Islet of Langerhans (tissue), 1 donor: ENCODE measurements around the gene PNPLA7.
"Not testable (repeated sequence)": the region's sequence is repeated elsewhere in the genome, so short reads cannot be mapped to it uniquely, and the experiment has no call there.

Experiments
- FAIRE-seq: peaks from one replicate; lab custom pipeline; 2011; peaks lifted over from hg19 to GRCh38; lab: Jason Lieb, UNC

PNPLA7 gene

GRCh38 chr9:137459601-137460362, 90.4 kb downstream of the PNPLA7 start:
- FAIRE-seq = no peak

GRCh38 chr9:137459152-137459600, 91.0 kb downstream of the PNPLA7 start, which contains the start of gene NSMF:
TSS of gene NSMF (minus strand) at chr9:137459334. CDS start at chr9:137459102, 232 bp downstream.
- FAIRE-seq = no peak

- FAIRE-seq = no peak
These were observed 91.7 kb downstream of the PNPLA7 start for GRCh38 chr9:137458194-137459151.

GRCh38 chr9:137457406-137458193, 92.6 kb downstream of the PNPLA7 start:
- no peak for FAIRE-seq

GRCh38 chr9:137456864-137457405, 93.3 kb downstream of the PNPLA7 start:
- FAIRE-seq = no peak

DNA sequence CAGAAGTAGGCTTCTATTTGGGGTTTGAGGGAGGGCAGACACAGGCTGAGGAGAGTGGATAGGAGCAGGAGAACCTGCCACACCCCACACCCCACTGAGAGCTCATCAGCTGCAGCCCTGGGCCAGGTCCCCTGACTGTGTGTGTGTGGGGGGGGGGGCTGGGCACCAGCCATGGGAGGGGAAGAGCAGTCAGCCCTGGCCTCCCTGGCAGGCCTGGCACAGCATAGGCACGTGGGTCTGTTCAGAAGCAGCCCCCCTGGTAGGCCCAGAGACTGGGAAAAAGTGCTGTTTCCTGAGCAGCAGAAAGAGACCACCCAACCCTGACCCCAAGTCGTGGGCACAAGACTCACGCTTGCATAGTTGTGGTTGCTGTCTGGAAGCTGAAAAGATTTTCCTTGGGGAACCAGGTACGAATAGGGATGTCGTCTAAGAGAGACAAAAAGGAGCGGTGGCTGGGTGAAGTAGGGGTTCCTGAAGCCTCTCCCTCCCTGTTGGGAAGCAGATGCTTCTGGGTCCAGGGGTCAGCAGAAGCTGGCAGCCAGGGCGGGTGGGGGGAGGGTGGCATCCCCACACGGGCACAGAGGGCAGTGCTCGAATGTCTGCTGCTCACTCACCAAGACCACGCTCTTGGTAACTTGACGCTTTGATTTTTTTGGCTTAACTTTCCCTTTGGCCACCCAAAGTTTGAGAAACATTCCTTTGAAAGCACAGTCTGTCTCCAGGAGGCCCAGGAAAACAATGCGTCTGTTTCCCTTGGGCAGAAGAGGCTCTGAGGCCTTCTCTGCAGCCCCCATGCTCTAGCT, 93.9 kb downstream of the PNPLA7 start:
- no peak for FAIRE-seq

- FAIRE-seq = no peak
These were observed 94.7 kb downstream of the PNPLA7 start for GRCh38 chr9:137455359-137455991.

GRCh38 chr9:137454597-137455358, 95.4 kb downstream of the PNPLA7 start:
- no peak for FAIRE-seq

DNA sequence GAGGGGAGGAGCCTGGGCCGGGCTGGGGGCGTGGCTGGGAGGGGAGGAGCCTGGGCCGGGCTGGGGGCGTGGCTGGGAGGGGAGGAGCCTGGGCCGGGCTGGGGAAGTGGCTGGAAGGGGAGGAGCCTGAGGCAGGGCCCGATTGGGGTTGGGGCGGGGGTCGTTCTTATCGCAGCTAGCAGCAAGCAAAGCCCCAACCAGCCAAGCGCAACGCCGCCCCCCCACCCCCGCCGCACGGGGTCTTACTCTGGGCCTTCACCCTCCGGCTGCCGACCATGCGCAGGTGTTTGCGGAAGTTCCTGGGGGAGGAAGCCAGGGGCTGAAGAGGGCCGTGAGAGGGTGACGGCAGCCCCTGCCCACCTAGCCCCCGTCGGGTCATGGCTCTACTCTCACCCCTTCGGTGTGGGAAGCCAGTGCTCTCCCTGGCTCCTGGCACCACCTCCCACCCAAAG, 96.0 kb downstream of the PNPLA7 start:
- FAIRE-seq = no peak

DNA sequence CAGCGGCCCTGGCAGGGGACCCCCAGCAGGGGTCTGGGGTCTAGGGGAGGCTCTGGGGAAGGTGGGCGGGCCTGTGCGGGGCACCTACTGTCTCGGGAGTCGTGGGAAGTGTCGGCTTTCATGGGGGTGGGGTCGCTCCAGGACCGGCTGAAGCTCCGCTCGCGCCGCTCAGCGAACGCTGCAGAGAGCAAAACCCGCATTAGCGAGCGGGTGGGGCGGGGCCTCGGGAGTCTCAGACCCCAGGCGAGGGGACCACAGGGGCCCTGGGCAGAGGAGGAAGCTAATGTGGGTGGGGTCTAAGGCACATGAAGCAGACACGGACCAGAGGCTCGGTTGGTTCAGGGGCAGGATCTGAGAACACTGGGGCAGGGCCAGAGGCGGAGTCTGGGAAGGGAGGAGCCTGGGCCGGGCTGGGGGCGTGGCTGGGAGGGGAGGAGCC, 96.5 kb downstream of the PNPLA7 start:
- no peak for FAIRE-seq

DNA sequence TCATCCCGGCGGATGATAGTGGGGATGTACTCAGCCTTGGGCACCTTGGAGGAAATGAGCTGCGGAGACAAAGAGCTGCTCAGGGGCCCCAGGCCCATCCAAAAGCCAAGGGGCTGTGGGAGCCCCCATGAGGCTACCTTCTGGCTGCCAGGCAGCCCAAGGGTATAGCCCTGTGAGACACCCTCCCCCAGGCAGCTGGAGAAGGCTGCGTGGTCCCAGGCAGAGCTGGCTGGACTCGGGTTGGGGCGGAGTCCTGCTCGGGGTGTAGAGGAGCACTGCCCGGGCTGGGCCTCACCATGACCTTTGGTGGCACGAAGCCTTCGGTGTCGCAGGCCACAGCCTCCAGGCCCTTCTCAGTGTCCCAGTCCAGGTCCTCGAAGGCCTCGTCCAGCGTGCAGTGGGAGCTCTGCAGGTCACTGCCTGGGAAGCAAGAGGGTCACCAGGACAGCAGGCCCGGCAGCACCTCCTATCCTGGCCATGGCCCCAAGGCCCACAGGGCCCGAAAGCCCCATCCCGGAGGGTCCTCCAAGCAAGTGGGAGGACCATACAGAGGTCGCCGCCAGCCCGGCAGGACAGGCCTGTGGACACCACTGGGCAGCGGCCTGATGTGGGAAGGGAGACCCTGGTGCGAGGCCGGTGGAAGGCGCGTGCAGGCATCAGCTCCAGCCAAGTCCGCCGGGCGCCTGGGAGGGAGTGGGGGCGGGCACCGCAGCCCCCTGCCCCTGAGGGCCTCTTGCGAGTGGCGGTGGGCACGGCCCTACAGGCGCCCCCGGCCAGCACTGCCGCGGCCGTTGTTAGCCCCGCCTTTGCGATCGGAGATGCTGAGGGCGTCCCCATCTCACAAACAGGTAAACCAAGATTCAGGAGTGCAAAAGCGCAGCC, 97.2 kb downstream of the PNPLA7 start:
- FAIRE-seq = no peak

- FAIRE-seq = no peak
These were observed 98.0 kb downstream of the PNPLA7 start for GRCh38 chr9:137452006-137452760.

DNA sequence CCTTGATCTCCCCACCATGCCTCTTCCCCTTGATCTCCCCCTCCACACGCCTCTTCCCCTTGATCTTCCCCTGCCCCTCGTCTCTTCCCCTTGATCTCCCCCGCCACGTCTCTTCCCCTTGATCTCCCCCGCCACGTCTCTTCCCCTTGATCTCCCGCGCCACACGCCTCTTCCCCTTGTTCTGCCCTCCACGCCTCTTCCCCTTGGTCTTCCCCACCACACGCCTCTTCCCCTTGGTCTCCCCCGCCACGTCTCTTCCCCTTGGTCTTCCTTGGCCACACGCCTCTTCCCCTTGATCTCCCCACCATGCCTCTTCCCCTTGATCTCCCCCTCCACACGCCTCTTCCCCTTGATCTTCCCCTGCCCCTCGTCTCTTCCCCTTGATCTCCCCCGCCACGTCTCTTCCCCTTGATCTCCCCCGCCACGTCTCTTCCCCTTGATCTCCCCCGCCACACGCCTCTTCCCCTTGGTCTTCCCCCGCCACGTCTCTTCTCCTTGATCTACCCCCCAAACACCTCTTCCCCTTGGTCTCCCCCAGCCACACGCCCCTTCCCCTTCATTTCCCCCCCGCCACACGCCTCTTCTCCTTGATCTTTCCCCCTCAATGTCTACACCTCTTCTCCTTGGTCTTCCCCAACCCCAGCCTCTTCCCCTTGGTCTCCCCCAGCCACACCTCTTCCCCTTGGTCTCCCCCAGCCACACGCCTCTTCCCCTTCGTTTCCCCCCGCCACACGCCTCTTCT, 98.8 kb downstream of the PNPLA7 start:
- FAIRE-seq = not testable (repeated sequence)

DNA sequence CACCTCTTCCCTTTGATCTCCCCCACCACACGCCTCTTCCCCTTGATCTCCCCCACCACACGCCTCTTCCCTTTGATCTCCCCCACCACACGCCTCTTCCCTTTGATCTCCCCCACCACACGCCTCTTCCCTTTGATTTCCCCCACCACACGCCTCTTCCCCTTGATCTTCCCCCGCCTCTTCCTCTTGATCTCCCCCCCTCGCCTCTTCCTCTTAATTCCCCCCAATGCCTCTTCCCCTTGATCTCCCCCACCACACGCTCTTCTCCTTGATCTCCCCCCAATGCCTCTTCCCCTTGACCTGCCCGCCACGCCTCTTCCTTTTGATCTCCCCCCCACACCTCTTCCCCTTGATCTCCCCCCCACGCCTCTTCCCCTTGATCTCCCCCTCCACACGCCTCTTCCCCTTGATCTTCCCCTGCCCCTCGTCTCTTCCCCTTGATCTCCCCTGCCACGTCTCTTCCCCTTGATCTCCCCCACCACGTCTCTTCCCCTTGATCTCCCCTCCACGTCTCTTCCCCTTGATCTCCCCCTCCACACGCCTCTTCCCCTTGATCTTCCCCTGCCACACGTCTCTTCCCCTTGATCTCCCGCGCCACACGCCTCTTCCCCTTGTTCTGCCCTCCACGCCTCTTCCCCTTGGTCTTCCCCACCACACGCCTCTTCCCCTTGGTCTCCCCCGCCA, 99.5 kb downstream of the PNPLA7 start:
- FAIRE-seq = not testable (repeated sequence)

- no peak for FAIRE-seq
These were observed 100.2 kb downstream of the PNPLA7 start for GRCh38 chr9:137449931-137450538.
